Adrenal gland (tissue), 12 donors: ENCODE measurements around the gene DMAC2L. TPM values are rescaled to one million over a fixed set of nuclear protein-coding genes. Genes with fewer than 3 reads are reported as not detected.

Experiments
- DNase-seq, 7 donors: peaks; one replicate each; pipeline ENCODE4 v3.0.0-alpha.2; 2019 to 2020
- H3K27ac ChIP-seq, 5 donors: fragments of 200-600 bp; sonication (generic) in 4 of 5; 1 replicate in 3 of 5; 2 replicates in 2 of 5; pipeline versions ENCODE4 v1.5.1 to v1.8.0; 2016 to 2020; ENCODE audit warnings: mild to moderate bottlenecking in 1 of 5
- H3K27me3 ChIP-seq: fragments of 200-600 bp; 2 replicates; pipeline ENCODE4 v1.8.0; 2021
- H3K36me3 ChIP-seq, 2 donors: fragments of 200-600 bp; replicated peaks in 1 of 2; 1 replicate in 1 of 2; 2 replicates in 1 of 2; pipeline versions ENCODE4 v1.5.1 to v1.8.0; 2018 to 2022
- H3K4me1 ChIP-seq, 2 donors: fragments of 200-600 bp; replicated peaks in 1 of 2; 1 replicate in 1 of 2; 2 replicates in 1 of 2; pipeline versions ENCODE4 v1.5.1 to v1.8.0; 2018 to 2021
- H3K4me3 ChIP-seq, 4 donors: fragments of 200-600 bp; sonication (generic) in 3 of 4; one replicate each; pipeline ENCODE4 v1.5.1; 2016 to 2018
- H3K9me3 ChIP-seq, 3 donors: fragments of 200-600 bp; sonication (generic) in 1 of 3; replicated peaks in 1 of 3; 1 replicate in 2 of 3; 2 replicates in 1 of 3; pipeline versions ENCODE4 v1.5.1 to v1.8.0; 2016 to 2021
- CTCF ChIP-seq, 6 experiments: fragments of 450-650 bp in 4 of 6; fragments of 200-600 bp in 2 of 6; sonication (generic) in 1 of 6; IDR thresholded peaks; 1 replicate in 5 of 6; 2 replicates in 1 of 6; pipeline versions ENCODE4 v1.5.1 to v1.8.0; 2016 to 2021; ENCODE audit warnings: antibody characterized with exemption in 6 of 6, mild to moderate bottlenecking in 2 of 6, moderate library complexity in 1 of 6
- POLR2A ChIP-seq, 2 donors: fragments of 450-650 bp; IDR thresholded peaks; one replicate each; pipeline ENCODE4 v1.6.1; 2017; ENCODE audit warnings: antibody characterized with exemption in 2 of 2, mild to moderate bottlenecking in 2 of 2, moderate library complexity in 1 of 2
- WGBS, 4 donors: extraction: QIAGEN DNeasy Blood & Tissue Kit in 2 of 4; methylation state at CpG; one replicate each; pipeline versions ENCODE4 v1.1.5 to v1.1.7; 2013 to 2017; 5-methylcytosine and 5-hydroxymethylcytosine counted together
- intact Hi-C, 2 donors: fragments of 100-400 bp; cut with DNase I; formaldehyde crosslinking; loops; one replicate each; pipeline versions ENCODE4 v1.14.1 to v1.15.0; 2022 to 2023
- polyA plus RNA-seq, 3 donors: library from polyadenylated mRNA; stranded (reverse); fragments of 200-250 nt in 2 of 3; fragments of 350-450 nt in 1 of 3; fragmentation: Illumina TruSeq in 1 of 3; extraction: RNeasy Lipid Tissue Mini Kit (QIAGEN cat#74804) in 1 of 3; gene quantifications; one replicate each; pipeline ENCODE4 v1.2.3, GENCODE V29; 2013 to 2014
- total RNA-seq, 9 donors: library from RNA; depleted of rRNA in 4 of 9; stranded (reverse); fragments of >200 nt in 4 of 9; fragments of 120-200 nt in 1 of 9; fragmentation: NEBNext Ultra II Directional in 1 of 9; extraction: Animal tissue kit (Norgen Biotek cat#: 25700) in 1 of 9; gene quantifications; one replicate each; pipeline versions ENCODE4 v1.1.0 to v1.2.4, GENCODE V29; 2013 to 2023
- donor health status: healthy with polysubstance abuse.
- donor health status: Bipolar disorder and iron deficiency.
- donor health status: DM: yes; HTN: yes; CAD: no.
- donor health status: DM: no; HTN: no; CAD: no.
- donor health status: DM: no; HTN: no; CAD: no.
- donor health status: DM: yes; HTN: yes; CAD: no.

Gene DMAC2L
- total and polyA plus RNA-seq, 12 donors: 4.8 to 19.9 (median 12.9) TPM

GRCh38 chr14:50290306-50290705 lies 21.8 kb upstream of the DMAC2L start:
- Histone ChIP-seq H3K4me3 (no peak overlapping the region), H3K27me3 (no peaks in the 10 kb centered on the region), H3K9me3 (no peaks in the 10 kb centered on the region), H3K27ac (no peak overlapping the region), H3K36me3 (no peaks in the 10 kb centered on the region), H3K4me1 (no peaks in the 10 kb centered on the region)
- TF ChIP-seq POLR2A (IDR thresholded peaks at IDR 0.05): no peak
- no peak for TF ChIP-seq CTCF (IDR thresholded peaks at IDR 0.05)
- no peak for DNase-seq
- intact Hi-C loops: no loop called here
- 83 to 96% (median 87%) methylated on average over 5 of the region's 5 CpGs for WGBS, 4 donors

- WGBS, 4 donors: 92 to 98% (median 97%) methylated on average over 2 of the region's 2 CpGs
- Histone ChIP-seq H3K9me3 (peaks cover 0 to 3% (median 0%) of the 10 kb centered on the region in 3 donors), H3K4me1 (no peaks in the 10 kb centered on the region), H3K36me3 (no peaks in the 10 kb centered on the region), H3K4me3 (no peak overlapping the region), H3K27ac (no peak overlapping the region), H3K27me3 (no peaks in the 10 kb centered on the region)
- TF ChIP-seq CTCF (IDR thresholded peaks at IDR 0.05): no peak
- no peak for TF ChIP-seq POLR2A (IDR thresholded peaks at IDR 0.05)
- intact Hi-C loops: no loop called here
- DNase-seq: no peak
Observed at GRCh38 chr14:50299585-50299984, 12.5 kb upstream of the DMAC2L start.

GRCh38 chr14:50301914-50302313 lies 10.2 kb upstream of the DMAC2L start:
- Histone ChIP-seq H3K36me3 (no peaks in the 10 kb centered on the region), H3K4me1 (no peaks in the 10 kb centered on the region), H3K27me3 (no peaks in the 10 kb centered on the region), H3K4me3 (no peak overlapping the region), H3K27ac (no peak overlapping the region), H3K9me3 (peaks cover 0 to 3% (median 0%) of the 10 kb centered on the region in 3 donors)
- intact Hi-C loops: no loop called here
- TF ChIP-seq POLR2A (IDR thresholded peaks at IDR 0.05) (no peak), CTCF (IDR thresholded peaks at IDR 0.05) (no peak)
- no peak for DNase-seq

- Histone ChIP-seq H3K36me3 (no peaks in the 10 kb centered on the region), H3K9me3 (peaks cover 0 to under 1% (median 0%) of the 10 kb centered on the region in 3 donors), H3K27ac (no peak overlapping the region), H3K4me1 (no peaks in the 10 kb centered on the region), H3K27me3 (no peaks in the 10 kb centered on the region), H3K4me3 (no peak overlapping the region)
- WGBS, 4 donors: 82 to 88% (median 85%) methylated on average over 8 of the region's 8 CpGs
- peak in 2 of 7 donors; percentile 19 to 44 for DNase-seq
- intact Hi-C loops: no loop called here
- no peak for TF ChIP-seq CTCF (IDR thresholded peaks at IDR 0.05)
Observed at GRCh38 chr14:50303744-50304471, 8.2 kb upstream of the DMAC2L start.
